Endothelial cell of umbilical vein (primary cell): ENCODE results near the gene ZBTB7C.

Source experiments
- EZH2 ChIP-seq: IDR thresholded peaks from 2 replicates; pipeline ENCODE4 v1.6.1; 2012; ENCODE audit warnings: borderline replicate concordance, low read depth, mild to moderate bottlenecking, moderate library complexity, low read length, inconsistent platforms; ENCODE audit not compliant: severe bottlenecking
- FOS ChIP-seq: IDR thresholded peaks from 2 replicates; pipeline ENCODE4 v1.6.1; 2011; ENCODE audit warnings: mild to moderate bottlenecking, low read length, moderate library complexity, borderline replicate concordance; ENCODE audit not compliant: insufficient read depth
- GATA2 ChIP-seq: IDR thresholded peaks from 2 replicates; pipeline ENCODE4 v1.7.0; 2011; ENCODE audit warnings: low read depth, mild to moderate bottlenecking, moderate library complexity, mixed read lengths, low read length; ENCODE audit not compliant: insufficient read length, insufficient read depth
- JUN ChIP-seq: IDR thresholded peaks from 2 replicates; pipeline ENCODE4 v1.6.1; 2011; ENCODE audit warnings: borderline replicate concordance, low read depth; ENCODE audit not compliant: insufficient read length, insufficient read depth
- MAX ChIP-seq: IDR thresholded peaks from 2 replicates; pipeline ENCODE4 v1.6.1; 2011; ENCODE audit not compliant: insufficient read depth, insufficient read length
- POLR2A ChIP-seq: IDR thresholded peaks from 2 replicates; pipeline ENCODE4 v1.6.1; 2012; ENCODE audit warnings: low read depth, mild to moderate bottlenecking, control low read depth, low read length
- POLR2AphosphoS5 ChIP-seq: IDR thresholded peaks from 2 replicates; pipeline ENCODE4 v1.6.1; 2012; ENCODE audit warnings: low read depth, mild to moderate bottlenecking, control low read depth, low read length, moderate library complexity; ENCODE audit not compliant: insufficient read depth
- TF ChIP-seq, protein P1 (sequence below), 2 donors: IDR thresholded peaks; 1 replicate in 1 of 2; 2 replicates in 1 of 2; pipeline ENCODE4 v1.5.1; 2011; ENCODE audit warnings: low read length in 2 of 2, mild to moderate bottlenecking in 2 of 2, moderate library complexity in 2 of 2, control low read depth in 1 of 2, inconsistent platforms in 1 of 2, low read depth in 1 of 2; ENCODE audit not compliant: insufficient read depth in 1 of 2; ENCODE audit errors: extremely low read depth in 1 of 2

DNA sequence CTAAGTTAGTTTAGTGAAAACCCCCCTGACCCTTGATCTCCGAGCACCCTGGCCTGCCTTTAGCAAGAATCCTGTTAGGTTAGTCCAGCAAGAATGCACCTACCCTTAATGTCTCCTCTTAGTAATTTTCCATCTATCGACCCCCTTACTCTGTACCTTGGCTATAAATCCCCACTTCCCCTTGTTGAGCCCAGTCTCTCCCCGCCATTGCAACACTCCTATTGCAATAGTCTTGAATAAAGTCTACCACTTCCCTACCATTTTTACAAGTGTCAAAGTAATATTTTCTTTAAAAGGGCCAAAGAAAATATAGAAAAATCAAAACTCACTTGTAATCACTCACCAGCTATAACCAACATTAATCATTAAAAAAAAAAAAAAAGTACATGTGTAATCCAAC, 4.2 kb upstream of the ZBTB7C start:
- TF ChIP-seq, protein P1, sequence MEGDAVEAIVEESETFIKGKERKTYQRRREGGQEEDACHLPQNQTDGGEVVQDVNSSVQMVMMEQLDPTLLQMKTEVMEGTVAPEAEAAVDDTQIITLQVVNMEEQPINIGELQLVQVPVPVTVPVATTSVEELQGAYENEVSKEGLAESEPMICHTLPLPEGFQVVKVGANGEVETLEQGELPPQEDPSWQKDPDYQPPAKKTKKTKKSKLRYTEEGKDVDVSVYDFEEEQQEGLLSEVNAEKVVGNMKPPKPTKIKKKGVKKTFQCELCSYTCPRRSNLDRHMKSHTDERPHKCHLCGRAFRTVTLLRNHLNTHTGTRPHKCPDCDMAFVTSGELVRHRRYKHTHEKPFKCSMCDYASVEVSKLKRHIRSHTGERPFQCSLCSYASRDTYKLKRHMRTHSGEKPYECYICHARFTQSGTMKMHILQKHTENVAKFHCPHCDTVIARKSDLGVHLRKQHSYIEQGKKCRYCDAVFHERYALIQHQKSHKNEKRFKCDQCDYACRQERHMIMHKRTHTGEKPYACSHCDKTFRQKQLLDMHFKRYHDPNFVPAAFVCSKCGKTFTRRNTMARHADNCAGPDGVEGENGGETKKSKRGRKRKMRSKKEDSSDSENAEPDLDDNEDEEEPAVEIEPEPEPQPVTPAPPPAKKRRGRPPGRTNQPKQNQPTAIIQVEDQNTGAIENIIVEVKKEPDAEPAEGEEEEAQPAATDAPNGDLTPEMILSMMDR (IDR thresholded peaks at IDR 0.05; ENCODE audit: extremely low read depth in 1 of 2, insufficient read depth in 1 of 2, low read depth in 1 of 2, low read length in 2 of 2), result no peak
- TF ChIP-seq JUN (no peak), POLR2A (no peak), POLR2AphosphoS5 (no peak), MAX (no peak), EZH2 (no peak), GATA2 (no peak), FOS (no peak)
